A549 (cell line): ENCODE measurements around the gene ZDHHC9.

Experiments
- CBX8 ChIP-seq: fragments of 200-600 bp; sonication (generic); IDR thresholded peaks from 2 replicates; pipeline ENCODE4 v1.6.1; 2016
- CEBPB ChIP-seq, 2 experiments: fragments of >200 bp in 1 of 2; sonication (Bioruptor Twin) in 1 of 2; formaldehyde crosslinking in 1 of 2; IDR thresholded peaks; 2 replicates each; pipeline ENCODE4 v1.6.1; 2012 to 2016
- CTCF ChIP-seq: fragments of >200 bp; sonication (Bioruptor Twin); formaldehyde crosslinking; IDR thresholded peaks from 3 replicates; pipeline ENCODE4 v1.5.1; 2016
- KDM5A ChIP-seq: fragments of 200-600 bp; sonication (generic); IDR thresholded peaks from 2 replicates; pipeline ENCODE4 v1.6.1; 2016; ENCODE audit warnings: antibody characterized with exemption, mild to moderate bottlenecking
- MAX ChIP-seq: IDR thresholded peaks from 2 replicates; pipeline ENCODE4 v1.6.1; 2012
- MAZ ChIP-seq: fragments of 150-350 bp; IDR thresholded peaks from 2 replicates; pipeline ENCODE4 v1.6.1; 2014; ENCODE audit warnings: antibody characterized with exemption, low read depth, low read length, borderline replicate concordance
- PHF8 ChIP-seq: fragments of 200-600 bp; sonication (generic); IDR thresholded peaks from 2 replicates; pipeline ENCODE4 v1.6.1; 2016; ENCODE audit warnings: low read depth, mild to moderate bottlenecking, antibody characterized with exemption, moderate library complexity, borderline replicate concordance
- POLR2A ChIP-seq: IDR thresholded peaks from 2 replicates; pipeline ENCODE4 v1.6.1; 2012; ENCODE audit warnings: mild to moderate bottlenecking, low read length
- ZFP36 ChIP-seq: fragments of 450-650 bp; IDR thresholded peaks from 2 replicates; pipeline ENCODE4 v1.6.1; 2014; ENCODE audit warnings: borderline replicate concordance; ENCODE audit not compliant: partially characterized antibody

- TF ChIP-seq CBX8 (no peak), PHF8 (no peak), CTCF (no peak), POLR2A (no peak), MAX (no peak), CEBPB (IDR thresholded peaks at IDR 0.05) (no peak), KDM5A (no peak), ZFP36 (no peak), MAZ (no peak)
Observed at GRCh38 chrX:129800186-129800585, 43.5 kb downstream of the ZDHHC9 start.
